HepG2 (cell line): ENCODE results near the gene TMEM225B. TPM values are rescaled to one million over a fixed set of nuclear protein-coding genes. Genes with fewer than 3 reads are reported as not detected.

Source experiments
- ATAC-seq: fragments of 200-7000 bp; cut with Tn5 transposase; 3 replicates; pipeline ENCODE4 v1.9.1; 2020; ENCODE audit warnings: mild to moderate bottlenecking, moderate library complexity
- BruUV-seq: library from RNA; stranded (reverse); fragments of 400-500 nt; replicated peaks from 2 replicates; lab custom pipeline; 2021; lab: Mats Ljungman, UMichigan
- CTCF ChIA-PET: fragments of 300-600 bp; formaldehyde crosslinking; extraction: SDS; loops from one replicate; lab custom pipeline; 2021; ENCODE audit warnings: low total read pairs, inconsistent platforms, low intra/inter-chr PET ratio; lab: Yijun Ruan, JAX
- POLR2A ChIA-PET: fragments of 350-600 bp; sonication (Branson Sonifier 250); formaldehyde crosslinking; loops from one replicate; lab custom pipeline; 2020; ENCODE audit warnings: antibody characterized with exemption, inconsistent platforms; lab: Yijun Ruan, JAX
- DNase-seq: peaks from one replicate; pipeline ENCODE4 v3.0.0-alpha.2; 2015; ENCODE audit warnings: low spot score
- FAIRE-seq: peaks from 3 replicates; lab custom pipeline; 2011; peaks lifted over from hg19 to GRCh38; lab: Jason Lieb, UNC
- H2AFZ ChIP-seq: one replicate; pipeline ENCODE4 v1.6.1; 2011; ENCODE audit warnings: low read length, inconsistent platforms
- H3K27ac ChIP-seq: fragments of 300-600 bp; 3 replicates; pipeline ENCODE4 v1.8.0; 2011; ENCODE audit warnings: mixed run types, mild to moderate bottlenecking, mixed read lengths, low read length, inconsistent platforms; ENCODE audit not compliant: insufficient read depth; ENCODE audit errors: extremely low read length
- H3K27me3 ChIP-seq, 2 experiments: fragments of 200-600 bp in 1 of 2; 2 replicates in 1 of 2; 3 replicates in 1 of 2; pipeline versions ENCODE4 v1.6.0 to v1.8.0; 2011; ENCODE audit warnings: low read length in 2 of 2, mild to moderate bottlenecking in 2 of 2, moderate library complexity in 2 of 2, inconsistent platforms in 1 of 2; ENCODE audit not compliant: insufficient read depth in 2 of 2, control insufficient read depth in 1 of 2
- H3K36me3 ChIP-seq, 2 experiments: fragments of 200-600 bp in 1 of 2; replicated peaks in 1 of 2; 2 replicates in 1 of 2; 3 replicates in 1 of 2; pipeline versions ENCODE4 v1.5.1 to v1.8.0; 2011; ENCODE audit warnings: low read length in 2 of 2, inconsistent platforms in 1 of 2; ENCODE audit not compliant: insufficient read depth in 2 of 2, control insufficient read depth in 1 of 2
- H3K4me1 ChIP-seq: 2 replicates; pipeline ENCODE4 v1.5.1; 2012; ENCODE audit warnings: low read length, inconsistent platforms; ENCODE audit not compliant: insufficient read depth
- H3K4me2 ChIP-seq: 2 replicates; pipeline ENCODE4 v1.6.0; 2011; ENCODE audit warnings: low read depth, low read length, inconsistent platforms
- H3K4me3 ChIP-seq, 3 experiments: fragments of 200-600 bp in 1 of 3; sonication (generic), shearing (Covaris generic) in 1 of 3; replicated peaks in 1 of 3; 2 replicates each; pipeline ENCODE4 v1.5.1; 2011 to 2016; ENCODE audit warnings: low read length in 3 of 3, inconsistent platforms in 2 of 3, low read depth in 2 of 3, mild to moderate bottlenecking in 2 of 3, control low read depth in 1 of 3, mixed read lengths in 1 of 3; ENCODE audit not compliant: insufficient read depth in 1 of 3
- H3K79me2 ChIP-seq: one replicate; pipeline ENCODE4 v1.6.1; 2011; ENCODE audit warnings: low read length, inconsistent platforms; ENCODE audit not compliant: insufficient read depth
- H3K9ac ChIP-seq: 2 replicates; pipeline ENCODE4 v1.6.0; 2011; ENCODE audit warnings: mild to moderate bottlenecking, low read depth, low read length, inconsistent platforms; ENCODE audit not compliant: insufficient read depth
- H3K9me3 ChIP-seq: 2 replicates; pipeline ENCODE4 v1.5.1; 2012; ENCODE audit warnings: mild to moderate bottlenecking, low read length
- H4K20me1 ChIP-seq: 2 replicates; pipeline ENCODE4 v1.6.0; 2011; ENCODE audit warnings: inconsistent platforms, mild to moderate bottlenecking, low read length, moderate library complexity; ENCODE audit not compliant: insufficient read depth
- NFIB ChIP-seq: sonication (generic); formaldehyde crosslinking; IDR thresholded peaks from 2 replicates; pipeline ENCODE4 v1.9.0; 2021; ENCODE audit warnings: missing genetic modification reagents, mild to moderate bottlenecking, borderline replicate concordance
- REL ChIP-seq: sonication (generic); formaldehyde crosslinking; conservative IDR thresholded peaks from 2 replicates; pipeline ENCODE4 v1.8.0; 2022; ENCODE audit warnings: mild to moderate bottlenecking, missing genetic modification reagents, moderate library complexity
- RFX5 ChIP-seq: IDR thresholded peaks from 2 replicates; pipeline ENCODE4 v1.6.1; 2011; ENCODE audit warnings: low read depth, low read length, improper control_type of control experiment
- THYN1 ChIP-seq: sonication (generic); formaldehyde crosslinking; IDR thresholded peaks from 2 replicates; pipeline ENCODE4 v1.8.1; 2023; ENCODE audit warnings: low read depth, mild to moderate bottlenecking, moderate library complexity, missing genetic modification reagents, borderline replicate concordance
- UBTF ChIP-seq: sonication (generic); formaldehyde crosslinking; IDR thresholded peaks from 2 replicates; pipeline ENCODE4 v1.4.0; 2020; ENCODE audit warnings: mild to moderate bottlenecking, missing genetic modification reagents
- ZBTB20 ChIP-seq: sonication (generic); formaldehyde crosslinking; IDR thresholded peaks from 2 replicates; pipeline ENCODE4 v1.8.1; 2023; ENCODE audit warnings: missing genetic modification reagents, low read depth, mild to moderate bottlenecking, borderline replicate concordance
- ZNF503 ChIP-seq: sonication (generic); formaldehyde crosslinking; IDR thresholded peaks from 2 replicates; pipeline ENCODE4 v1.4.0; 2020; ENCODE audit warnings: missing genetic modification reagents
- ZNF616 ChIP-seq: sonication (generic); formaldehyde crosslinking; IDR thresholded peaks from 2 replicates; pipeline ENCODE4 v1.5.0; 2020; ENCODE audit warnings: low read depth, mild to moderate bottlenecking, missing genetic modification reagents
- ZXDC ChIP-seq: sonication (generic); formaldehyde crosslinking; IDR thresholded peaks from 2 replicates; pipeline ENCODE4 v1.5.0; 2020; ENCODE audit warnings: mild to moderate bottlenecking, missing genetic modification reagents
- WGBS: methylation state at CpG from one replicate; pipeline ENCODE4 v1.1.6; 2017; ENCODE audit warnings: low lambda C conversion rate; 5-methylcytosine and 5-hydroxymethylcytosine counted together
- in situ Hi-C: cut with HindIII; loops from 2 replicates; pipeline ENCODE4 v1.10.0; 2017; ENCODE audit warnings: low pct_unique_long_range_greater_than_20kb; ENCODE audit not compliant: extremely low pct_ligation_motif_present
- intact Hi-C: fragments of 100-400 bp; cut with micrococcal nuclease; formaldehyde crosslinking; loops from one replicate; pipeline ENCODE4 v1.10.0; 2022; ENCODE audit not compliant: unreplicated experiment
- polyA plus RNA-seq, 8 experiments: library from polyadenylated mRNA; depleted of rRNA in 3 of 8; stranded (reverse) in 7 of 8; unstranded in 1 of 8; fragments of >200 nt; fragmentation: Illumina TruSeq in 4 of 8; extraction: Trizol in 4 of 8; gene quantifications; 2 replicates each; pipeline versions ENCODE4 v1.2.1 to v1.2.3, GENCODE V29; 2011 to 2016; ENCODE audit warnings: low read depth in 4 of 8, missing spikeins in 1 of 8, mixed read lengths in 1 of 8; ENCODE audit not compliant: insufficient read depth in 1 of 8
- total RNA-seq, 5 experiments: library from RNA; depleted of rRNA; stranded (reverse); fragments of >200 nt; fragmentation: Illumina TruSeq; extraction: Trizol; gene quantifications; 2 replicates each; pipeline ENCODE4 v1.2.3, GENCODE V29; 2016; ENCODE audit warnings: low read depth in 1 of 5

Gene TMEM225B
- total and polyA plus RNA-seq, 2 of the 13 experiments (the other 11 are each of a cell fraction or from before 2014, with no cell fraction given) = 0.78 to 0.95 TPM

GRCh38 chr7:99645590-99645989 is 47.5 kb downstream of the TMEM225B start:
- Histone ChIP-seq H3K4me2 (no peak overlapping the region), H3K4me3 (no peak overlapping the region), H4K20me1 (no peaks in the 10 kb centered on the region), H3K27ac (no peak overlapping the region), H3K4me1 (no peaks in the 10 kb centered on the region), H3K79me2 (no peaks in the 10 kb centered on the region), H3K36me3 (no peaks in the 10 kb centered on the region; a peak in 2 of 5 replicates), H2AFZ (no peak overlapping the region), H3K9ac (no peak overlapping the region), H3K9me3 (no peaks in the 10 kb centered on the region), H3K27me3 (no peaks in the 10 kb centered on the region)
- no peak for DNase-seq
- BruUV-seq = no TSS peak
- no peak for ATAC-seq
- ChIA-PET CTCF (no interaction called here), POLR2A (no interaction called here)
- in situ Hi-C loops (no loop called here), intact Hi-C loops (no loop called here)
- TF ChIP-seq ZNF503 (CRISPR knock-in tag) = no peak
- no peak for FAIRE-seq
- WGBS = 88% methylated on average over 1 of the region's 1 CpG

- no peak overlapping the region for H2AFZ ChIP-seq
- no peaks in the 10 kb centered on the region for H3K9me3 ChIP-seq
- H3K4me1 ChIP-seq = no peaks in the 10 kb centered on the region
- FAIRE-seq (no peak), ATAC-seq (no peak), DNase-seq (no peak)
- WGBS = 94% methylated on average over 2 of the region's 2 CpGs
- no peak overlapping the region for H3K4me3 ChIP-seq
- CTCF ChIA-PET = no interaction called here
- POLR2A ChIA-PET = no interaction called here
- H3K79me2 ChIP-seq = no peaks in the 10 kb centered on the region
- H3K27me3 ChIP-seq = no peaks in the 10 kb centered on the region
- intact Hi-C loops (no loop called here), in situ Hi-C loops (no loop called here)
- TF ChIP-seq NFIB (CRISPR knock-in tag) = no peak
- TF ChIP-seq ZNF616 (CRISPR knock-in tag) = no peak
- TF ChIP-seq ZXDC (CRISPR knock-in tag) = no peak
- TF ChIP-seq REL (CRISPR knock-in tag) = no peak
- TF ChIP-seq UBTF (CRISPR knock-in tag) = no peak
- no peak for TF ChIP-seq THYN1
- no peak for TF ChIP-seq ZBTB20
- TF ChIP-seq RFX5 = no peak
- no peak overlapping the region for H3K9ac ChIP-seq
- no peak overlapping the region for H3K4me2 ChIP-seq
- no peaks in the 10 kb centered on the region for H4K20me1 ChIP-seq
- H3K36me3 ChIP-seq = no peaks in the 10 kb centered on the region; a peak in 1 of 5 replicates
- no peak overlapping the region for H3K27ac ChIP-seq
- no TSS peak for BruUV-seq
Measured at GRCh38 chr7:99648843-99649242, 50.8 kb downstream of the TMEM225B start.
